Body of pancreas (tissue), 4 donors: ENCODE measurements around the gene CCL25.

Experiments used
- POLR2A ChIP-seq, 3 donors: fragments of 450-650 bp; IDR thresholded peaks; one replicate each; pipeline ENCODE4 v1.6.1; 2016; ENCODE audit warnings: antibody characterized with exemption in 3 of 3, mild to moderate bottlenecking in 2 of 3
- TF ChIP-seq, protein P1 (sequence below), 7 experiments: fragments of 450-650 bp in 4 of 7; fragments of 200-600 bp in 3 of 7; sonication (generic) in 3 of 7; IDR thresholded peaks; one replicate each; pipeline ENCODE4 v1.5.1; 2016 to 2019; ENCODE audit warnings: antibody characterized with exemption in 7 of 7

DNA sequence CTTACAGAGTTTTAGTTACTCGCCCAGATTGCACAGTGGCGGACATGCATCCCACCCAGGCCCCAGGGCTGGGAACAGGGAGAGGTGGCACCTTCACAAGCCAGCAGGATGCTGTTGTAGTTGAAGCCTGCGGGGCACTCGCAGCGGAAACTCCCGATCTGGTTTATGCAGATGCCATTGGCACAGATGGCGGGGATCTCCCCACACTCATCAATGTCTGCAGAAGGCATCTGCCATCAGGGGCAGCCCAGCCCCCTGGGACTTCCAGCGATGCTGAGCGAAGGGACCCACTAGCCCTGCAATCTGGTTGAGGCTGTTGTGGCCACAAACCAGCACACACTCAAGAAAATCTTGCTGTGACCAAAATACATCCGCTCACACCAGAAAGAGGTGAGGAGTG lies 44.6 kb downstream of the CCL25 start:
- TF ChIP-seq, protein P1, sequence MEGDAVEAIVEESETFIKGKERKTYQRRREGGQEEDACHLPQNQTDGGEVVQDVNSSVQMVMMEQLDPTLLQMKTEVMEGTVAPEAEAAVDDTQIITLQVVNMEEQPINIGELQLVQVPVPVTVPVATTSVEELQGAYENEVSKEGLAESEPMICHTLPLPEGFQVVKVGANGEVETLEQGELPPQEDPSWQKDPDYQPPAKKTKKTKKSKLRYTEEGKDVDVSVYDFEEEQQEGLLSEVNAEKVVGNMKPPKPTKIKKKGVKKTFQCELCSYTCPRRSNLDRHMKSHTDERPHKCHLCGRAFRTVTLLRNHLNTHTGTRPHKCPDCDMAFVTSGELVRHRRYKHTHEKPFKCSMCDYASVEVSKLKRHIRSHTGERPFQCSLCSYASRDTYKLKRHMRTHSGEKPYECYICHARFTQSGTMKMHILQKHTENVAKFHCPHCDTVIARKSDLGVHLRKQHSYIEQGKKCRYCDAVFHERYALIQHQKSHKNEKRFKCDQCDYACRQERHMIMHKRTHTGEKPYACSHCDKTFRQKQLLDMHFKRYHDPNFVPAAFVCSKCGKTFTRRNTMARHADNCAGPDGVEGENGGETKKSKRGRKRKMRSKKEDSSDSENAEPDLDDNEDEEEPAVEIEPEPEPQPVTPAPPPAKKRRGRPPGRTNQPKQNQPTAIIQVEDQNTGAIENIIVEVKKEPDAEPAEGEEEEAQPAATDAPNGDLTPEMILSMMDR (IDR thresholded peaks at IDR 0.05), result no peak
- no peak for TF ChIP-seq POLR2A (IDR thresholded peaks at IDR 0.05)
